HUES64 (cell line): ENCODE measurements around the gene RELN.

Experiments
- H3K27ac ChIP-seq: 2 replicates; pipeline ENCODE4 v1.7.0; 2013; ENCODE audit warnings: low read depth, low read length, inconsistent platforms
- H3K27me3 ChIP-seq: 2 replicates; pipeline ENCODE4 v1.6.1; 2013; ENCODE audit warnings: mild to moderate bottlenecking, low read length; ENCODE audit not compliant: insufficient read depth
- H3K36me3 ChIP-seq: 2 replicates; pipeline ENCODE4 v1.6.1; 2013; ENCODE audit warnings: mild to moderate bottlenecking, low read length; ENCODE audit not compliant: insufficient read depth
- H3K4me1 ChIP-seq: 2 replicates; pipeline ENCODE4 v1.6.1; 2013; ENCODE audit warnings: mild to moderate bottlenecking, low read length, moderate library complexity; ENCODE audit not compliant: insufficient read depth
- H3K4me3 ChIP-seq: 2 replicates; pipeline ENCODE4 v1.5.1; 2013; ENCODE audit warnings: mild to moderate bottlenecking, low read length, moderate library complexity
- H3K9ac ChIP-seq: 2 replicates; pipeline ENCODE4 v1.6.1; 2013; ENCODE audit warnings: mild to moderate bottlenecking, low read depth, low read length
- H3K9me3 ChIP-seq: 2 replicates; pipeline ENCODE4 v1.6.1; 2013; ENCODE audit warnings: low read depth, low read length; ENCODE audit not compliant: insufficient read depth
- WGBS: fragments of 150-250, 120-280 bp; methylation state at CpG from one replicate; pipeline ENCODE4 v1.1.7; 2013; ENCODE audit warnings: missing lambda C conversion rate; 5-methylcytosine and 5-hydroxymethylcytosine counted together

The RELN gene

DNA sequence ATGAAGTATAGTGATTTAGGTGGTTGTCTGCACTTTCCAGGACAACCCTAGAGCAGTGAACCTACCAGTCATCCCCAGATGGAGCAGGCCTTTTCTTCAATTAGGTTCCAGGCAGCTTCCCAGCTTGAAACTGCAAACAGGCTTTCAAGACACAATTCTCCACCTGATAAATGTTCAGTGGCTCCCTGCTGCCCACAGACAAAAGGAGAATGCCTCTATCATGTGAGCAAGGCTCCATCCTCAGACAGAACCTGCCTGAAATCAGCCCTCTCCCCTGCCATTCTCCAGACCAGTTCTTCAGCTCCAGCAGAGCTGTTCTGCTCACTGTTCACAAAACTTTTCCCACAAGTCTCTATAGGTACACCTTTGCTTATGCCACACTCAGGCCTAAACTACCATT is 22.1 kb downstream of the RELN start:
- Histone ChIP-seq H3K4me3 (no peak overlapping the region), H3K27me3 (no peaks in the 10 kb centered on the region), H3K9ac (no peak overlapping the region), H3K36me3 (no peaks in the 10 kb centered on the region), H3K4me1 (no peaks in the 10 kb centered on the region), H3K9me3 (no peaks in the 10 kb centered on the region), H3K27ac (no peak overlapping the region)

DNA sequence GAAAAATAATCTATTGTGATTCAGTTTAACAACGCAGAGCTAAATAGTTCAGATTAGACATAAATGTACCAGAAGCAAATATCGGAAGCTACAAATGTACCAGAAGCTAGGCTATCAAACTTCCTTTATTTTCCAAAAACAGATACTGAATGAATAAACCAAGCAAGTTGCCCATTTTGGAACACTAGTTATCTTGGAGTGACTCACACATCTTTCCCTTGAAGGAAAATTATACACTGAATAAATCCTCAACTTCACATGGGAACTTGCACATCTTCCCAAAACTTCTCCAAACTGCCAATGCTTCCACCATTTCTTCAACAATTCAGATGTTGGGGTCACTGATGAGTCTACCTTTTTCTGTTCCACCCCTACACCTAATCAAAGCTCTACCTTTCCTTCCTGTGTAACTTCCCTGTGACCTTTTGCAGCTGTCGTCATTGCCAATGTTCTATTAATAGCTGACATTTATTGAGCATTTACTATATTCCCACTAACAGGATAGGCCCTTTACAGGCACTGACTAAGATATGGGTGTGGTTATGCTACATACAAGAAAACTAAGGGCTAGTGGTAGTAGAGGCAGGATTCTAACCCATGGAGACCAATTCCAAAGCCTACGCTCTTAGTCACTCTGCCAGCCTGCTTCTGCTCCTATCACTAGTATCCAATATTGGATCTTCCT is 22.7 kb downstream of the RELN start:
- Histone ChIP-seq H3K27me3 (no peaks in the 10 kb centered on the region), H3K4me1 (no peaks in the 10 kb centered on the region), H3K36me3 (no peaks in the 10 kb centered on the region), H3K9me3 (no peaks in the 10 kb centered on the region), H3K9ac (no peak overlapping the region), H3K27ac (no peak overlapping the region), H3K4me3 (no peak overlapping the region)
- WGBS = 98% methylated on average over 4 of the region's 4 CpGs

DNA sequence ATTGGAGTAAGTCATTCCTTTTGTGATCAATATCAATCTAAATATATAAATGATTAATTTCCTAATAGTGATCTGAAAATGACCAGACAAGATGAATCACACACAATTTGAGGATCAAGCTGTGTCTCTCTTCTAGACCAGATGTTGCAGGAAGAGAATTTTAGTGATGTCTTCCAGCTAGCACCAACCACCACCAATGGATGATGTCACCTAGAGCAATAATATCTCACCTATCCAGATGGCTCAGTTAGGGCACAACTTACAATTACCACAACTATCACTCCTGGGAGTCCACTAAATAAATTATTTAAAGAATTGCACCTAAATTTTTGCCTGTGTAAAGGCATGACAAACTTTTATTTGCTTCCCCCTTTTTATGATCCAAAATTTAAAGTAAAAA is 25.2 kb downstream of the RELN start:
- Histone ChIP-seq H3K36me3 (no peaks in the 10 kb centered on the region), H3K4me1 (no peaks in the 10 kb centered on the region), H3K9me3 (no peaks in the 10 kb centered on the region), H3K9ac (no peak overlapping the region), H3K27me3 (no peaks in the 10 kb centered on the region), H3K27ac (no peak overlapping the region), H3K4me3 (no peak overlapping the region)

DNA sequence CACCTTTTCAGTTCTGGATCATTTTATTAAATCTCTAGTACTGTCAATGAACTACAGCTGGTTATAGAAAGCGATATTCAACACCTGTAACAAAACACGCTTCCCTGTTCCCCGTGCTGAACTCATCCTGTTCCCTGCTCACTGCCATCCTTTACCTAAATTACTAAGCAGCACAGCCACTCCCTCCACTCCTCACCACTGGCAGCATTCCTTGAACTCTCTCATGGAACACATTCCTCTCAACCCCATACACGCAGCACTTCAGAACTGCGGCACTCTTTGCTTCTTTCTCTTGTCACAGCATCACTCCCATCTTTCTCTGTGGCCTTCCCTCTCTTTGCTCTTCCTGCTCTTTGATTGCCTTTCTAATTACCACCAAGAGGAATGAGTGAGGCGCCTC is 27.4 kb downstream of the RELN start:
- no peak overlapping the region for H3K4me3 ChIP-seq

DNA sequence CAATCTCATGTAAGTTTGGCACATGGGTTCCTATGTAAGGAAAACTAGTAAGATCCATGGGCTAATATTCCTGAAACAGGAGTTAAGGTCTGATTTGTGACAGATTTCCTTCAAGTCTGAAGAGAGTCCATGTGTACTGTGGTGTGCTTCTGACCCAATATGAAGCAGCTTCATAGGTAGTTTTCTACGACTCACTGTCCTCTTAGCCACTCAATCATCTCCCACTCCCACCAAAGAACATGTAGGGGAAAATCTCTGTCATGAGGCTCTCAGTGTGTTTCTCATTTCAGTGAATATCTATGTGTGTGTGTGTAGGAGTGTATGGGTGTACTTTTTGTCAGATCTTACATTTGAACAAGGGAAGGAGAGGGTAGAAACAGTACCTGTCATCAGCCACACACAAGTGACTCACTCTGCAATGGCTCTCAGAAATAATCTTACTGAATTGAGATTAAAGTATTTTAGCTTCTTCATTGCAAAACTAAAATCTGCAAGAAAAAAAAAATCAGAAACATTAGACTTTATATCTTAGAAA is 31.1 kb downstream of the RELN start:
- Histone ChIP-seq H3K9me3 (no peaks in the 10 kb centered on the region), H3K27me3 (no peaks in the 10 kb centered on the region), H3K9ac (no peak overlapping the region), H3K4me3 (no peak overlapping the region), H3K4me1 (no peaks in the 10 kb centered on the region), H3K36me3 (no peaks in the 10 kb centered on the region), H3K27ac (no peak overlapping the region)
- 67% methylated on average over 1 of the region's 1 CpG for WGBS

More for the DNA sequence above, 27.4 kb downstream of the RELN start:
- H3K27me3 ChIP-seq = no peaks in the 10 kb centered on the region
- no peaks in the 10 kb centered on the region for H3K9me3 ChIP-seq
- no peak overlapping the region for H3K27ac ChIP-seq
- WGBS = 80% methylated on average over 6 of the region's 6 CpGs
- no peaks in the 10 kb centered on the region for H3K4me1 ChIP-seq
- no peak overlapping the region for H3K9ac ChIP-seq
- H3K36me3 ChIP-seq = no peaks in the 10 kb centered on the region

DNA sequence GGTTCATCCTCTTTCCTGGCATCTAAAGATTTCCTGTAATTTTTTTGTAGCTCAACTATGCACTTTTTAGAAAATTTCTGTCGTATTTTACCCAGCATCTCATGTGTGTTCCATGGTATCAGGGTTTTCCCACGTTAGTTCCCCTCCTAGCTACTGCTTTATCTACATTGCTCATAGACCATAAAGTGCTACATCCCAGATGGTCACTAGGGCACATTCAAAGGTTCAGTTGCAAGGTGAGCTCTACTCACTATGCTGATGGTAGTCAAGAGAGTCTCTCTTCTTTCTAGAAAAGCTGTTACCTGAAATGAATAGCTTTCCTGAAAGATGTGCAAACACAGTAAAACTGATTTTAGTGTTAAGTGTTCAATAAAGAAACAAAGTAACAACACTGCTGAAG is 33.5 kb downstream of the RELN start:
- H3K4me3 ChIP-seq = no peak overlapping the region
- WGBS = 78% methylated on average over 2 of the region's 2 CpGs
- H3K27ac ChIP-seq = no peak overlapping the region
- no peaks in the 10 kb centered on the region for H3K9me3 ChIP-seq
- no peaks in the 10 kb centered on the region for H3K4me1 ChIP-seq
- H3K27me3 ChIP-seq = no peaks in the 10 kb centered on the region
- H3K9ac ChIP-seq = no peak overlapping the region
- H3K36me3 ChIP-seq = no peaks in the 10 kb centered on the region

GRCh38 chr7:103952408-103952807 is 37.0 kb downstream of the RELN start:
- Histone ChIP-seq H3K9me3 (no peaks in the 10 kb centered on the region), H3K9ac (no peak overlapping the region), H3K27me3 (no peaks in the 10 kb centered on the region), H3K36me3 (no peaks in the 10 kb centered on the region), H3K4me3 (no peak overlapping the region), H3K4me1 (no peaks in the 10 kb centered on the region), H3K27ac (no peak overlapping the region)
- no CpG with 5 or more reads among the region's 1 CpG for WGBS

- WGBS = 91% methylated on average over 1 of the region's 2 CpGs
- no peak overlapping the region for H3K27ac ChIP-seq
- no peaks in the 10 kb centered on the region for H3K36me3 ChIP-seq
- H3K9me3 ChIP-seq = no peaks in the 10 kb centered on the region
- no peaks in the 10 kb centered on the region for H3K27me3 ChIP-seq
- H3K9ac ChIP-seq = no peak overlapping the region
- no peak overlapping the region for H3K4me3 ChIP-seq
- H3K4me1 ChIP-seq = no peaks in the 10 kb centered on the region
Observed at GRCh38 chr7:103951311-103951710, 38.1 kb downstream of the RELN start.

GRCh38 chr7:103949374-103949773 is 40.1 kb downstream of the RELN start:
- Histone ChIP-seq H3K9ac (no peak overlapping the region), H3K27me3 (no peaks in the 10 kb centered on the region), H3K9me3 (no peaks in the 10 kb centered on the region), H3K4me3 (no peak overlapping the region), H3K36me3 (no peaks in the 10 kb centered on the region), H3K4me1 (no peaks in the 10 kb centered on the region), H3K27ac (no peak overlapping the region)
- 93% methylated on average over 5 of the region's 7 CpGs for WGBS

GRCh38 chr7:103947026-103947655 is 42.3 kb downstream of the RELN start:
- Histone ChIP-seq H3K4me3 (no peak overlapping the region), H3K27me3 (no peaks in the 10 kb centered on the region), H3K9ac (no peak overlapping the region), H3K4me1 (no peaks in the 10 kb centered on the region), H3K27ac (no peak overlapping the region), H3K36me3 (no peaks in the 10 kb centered on the region), H3K9me3 (no peaks in the 10 kb centered on the region)
- WGBS = 90% methylated on average over 1 of the region's 2 CpGs

GRCh38 chr7:103944230-103944900 is 45.1 kb downstream of the RELN start:
- whole genome bisulfite sequencing = 94% methylated on average over 5 of the region's 6 CpGs
- H3K4me3 ChIP-seq = no peak overlapping the region
- H3K9me3 ChIP-seq = no peaks in the 10 kb centered on the region
- no peak overlapping the region for H3K27ac ChIP-seq
- H3K9ac ChIP-seq = no peak overlapping the region
- no peaks in the 10 kb centered on the region for H3K4me1 ChIP-seq
- no peaks in the 10 kb centered on the region for H3K27me3 ChIP-seq
- H3K36me3 ChIP-seq = no peaks in the 10 kb centered on the region
